GM12875 (cell line): ENCODE results near the gene B4GALT7.

ENCODE experiments used
- H3K4me3 ChIP-seq: one replicate; pipeline ENCODE4 v1.5.1; 2011; ENCODE audit warnings: low read depth, low read length, control low read depth
- CTCF ChIP-seq: IDR thresholded peaks from 2 replicates; pipeline ENCODE4 v1.5.1; 2011; ENCODE audit warnings: low read depth, mild to moderate bottlenecking, control low read depth, inconsistent platforms, low read length, moderate library complexity, borderline replicate concordance; ENCODE audit not compliant: insufficient read depth

Gene B4GALT7

GRCh38 chr5:177578316-177578715 lies 21.6 kb upstream of the B4GALT7 start:
- TF ChIP-seq CTCF = no peak
- no peak overlapping the region for H3K4me3 ChIP-seq

GRCh38 chr5:177588413-177588909 lies 11.5 kb upstream of the B4GALT7 start:
- no peak for TF ChIP-seq CTCF
- H3K4me3 ChIP-seq = no peak overlapping the region

- no peak for TF ChIP-seq CTCF
- H3K4me3 ChIP-seq = no peak overlapping the region
Observed at GRCh38 chr5:177590406-177590805, 9.5 kb upstream of the B4GALT7 start.

- peak overlapping the region; percentile 93 for H3K4me3 ChIP-seq
- no peak for TF ChIP-seq CTCF
Observed at GRCh38 chr5:177591690-177592009, 8.3 kb upstream of the B4GALT7 start.

GRCh38 chr5:177592010-177592834 lies 7.7 kb upstream of the B4GALT7 start, which contains the start of gene TMED9:
Gene TMED9, plus strand, starts transcription at chr5:177592203. Its CDS starts 12 bp downstream, at chr5:177592215.
- no peak for TF ChIP-seq CTCF
- peak within 1 kb of the TSS; percentile 93 for H3K4me3 ChIP-seq

- peak overlapping the region; percentile 93 for H3K4me3 ChIP-seq
Observed at GRCh38 chr5:177592905-177593304, 7.0 kb upstream of the B4GALT7 start.

More at GRCh38 chr5:177592905-177593304, 7.0 kb upstream of the B4GALT7 start:
- TF ChIP-seq CTCF = no peak
